Upper lobe of right lung (tissue), 1 donor: ENCODE measurements around the gene TUBB1. TPM values are rescaled to one million over a fixed set of nuclear protein-coding genes. Genes with fewer than 3 reads are reported as not detected.
A peak's percentile ranks its signal among the peaks of the same experiment; 100 is the strongest.

Experiments used
- ATAC-seq: fragments of 200-7000 bp; cut with Tn5 transposase; one replicate; pipeline ENCODE4 v1.9.1; 2020; ENCODE audit warnings: mild to moderate bottlenecking, moderate library complexity
- DNase-seq: peaks from one replicate; pipeline ENCODE4 v3.0.0-alpha.2; 2020
- H3K27ac ChIP-seq: fragments of 200-600 bp; one replicate; pipeline ENCODE4 v1.8.0; 2022
- H3K27me3 ChIP-seq: fragments of 200-600 bp; one replicate; pipeline ENCODE4 v1.8.0; 2022; ENCODE audit warnings: mild to moderate bottlenecking
- H3K36me3 ChIP-seq: fragments of 200-600 bp; one replicate; pipeline ENCODE4 v1.8.0; 2022
- H3K4me1 ChIP-seq: fragments of 200-600 bp; one replicate; pipeline ENCODE4 v1.8.0; 2022
- H3K4me3 ChIP-seq: fragments of 200-600 bp; one replicate; pipeline ENCODE4 v1.8.0; 2022; ENCODE audit warnings: mild to moderate bottlenecking
- H3K9me3 ChIP-seq: fragments of 200-600 bp; one replicate; pipeline ENCODE4 v1.8.0; 2022
- intact Hi-C: fragments of 100-400 bp; cut with DNase I; formaldehyde crosslinking; loops from one replicate; pipeline ENCODE4 v1.11.0; 2022
- total RNA-seq: library from RNA; stranded (reverse); fragmentation: NEBNext Ultra II Directional; extraction: Animal tissue kit (Norgen Biotek cat#: 25700); gene quantifications from one replicate; pipeline ENCODE4 v1.2.1, GENCODE V29; 2021
- TF ChIP-seq, protein P1 (sequence below): fragments of 200-600 bp; IDR thresholded peaks from one replicate; pipeline ENCODE4 v1.8.0; 2022; ENCODE audit warnings: antibody characterized with exemption
- donor health status: DM: no; HTN: yes; CAD: no; lungs with severe emphysema.

Gene TUBB1
- total RNA-seq, 1 donor from 2014 or later, result 3.0 TPM

DNA sequence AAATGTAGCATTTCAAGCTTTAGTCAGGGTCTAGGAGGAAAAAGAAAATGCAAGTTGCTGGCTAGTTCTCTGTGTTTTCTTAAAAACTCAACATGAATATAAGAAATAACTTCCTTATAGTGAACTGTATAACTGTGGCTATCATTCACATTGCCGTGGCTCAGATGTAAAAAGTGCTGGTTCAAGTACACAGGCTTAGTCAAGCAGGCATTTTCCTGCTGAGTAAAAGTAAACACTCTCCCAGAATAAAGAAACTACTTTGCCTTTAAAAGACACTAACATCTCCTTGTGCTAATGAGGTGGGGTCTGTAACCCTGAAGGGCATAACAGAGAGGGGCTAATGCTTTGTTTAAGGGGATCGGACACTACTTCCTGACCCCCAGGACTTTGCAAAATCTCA lies 9.6 kb downstream of the TUBB1 start:
- Histone ChIP-seq H3K4me3 (peak overlapping the region; percentile 11), H3K36me3 (peaks cover 73% of the 10 kb centered on the region)

DNA sequence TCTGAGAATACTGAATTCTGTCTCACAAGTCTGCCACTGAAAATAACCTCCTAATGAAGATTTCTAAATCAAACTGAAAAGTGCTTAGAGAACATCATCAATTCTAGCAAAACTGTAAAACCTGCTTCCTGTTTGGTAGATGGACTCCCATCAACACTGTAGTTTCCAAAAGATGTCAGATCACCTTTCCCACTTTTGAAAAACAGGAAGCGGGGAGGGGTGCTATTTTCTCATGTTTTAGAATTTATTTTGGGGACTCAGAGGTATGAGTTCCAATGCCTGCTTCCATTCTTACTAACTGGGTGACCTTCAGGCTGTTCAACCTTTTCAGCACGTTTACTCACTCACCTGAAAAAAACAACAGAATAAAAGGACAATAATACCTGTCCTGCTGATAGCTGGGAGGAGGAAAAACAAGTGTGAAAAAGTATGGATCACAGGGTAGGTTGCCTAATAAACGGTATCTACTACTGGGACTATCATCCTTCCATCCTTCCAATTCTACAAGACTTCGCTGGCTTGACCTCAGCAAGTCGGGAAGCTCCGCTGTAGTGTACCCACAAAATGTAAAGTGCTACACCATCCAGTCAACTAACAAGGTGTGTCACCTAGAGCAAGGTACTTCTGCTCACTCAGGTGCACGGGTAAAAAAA lies 11.8 kb downstream of the TUBB1 start:
- ATAC-seq, result no peak
- Histone ChIP-seq H3K4me1 (peaks cover 38% of the 10 kb centered on the region), H3K9me3 (no peaks in the 10 kb centered on the region), H3K27me3 (no peaks in the 10 kb centered on the region), H3K4me3 (peak overlapping the region; percentile 91), H3K36me3 (peaks cover 73% of the 10 kb centered on the region), H3K27ac (peak overlapping the region; percentile 91)
- DNase-seq, result no peak
- intact Hi-C loops, result no loop called here
- TF ChIP-seq, protein P1, sequence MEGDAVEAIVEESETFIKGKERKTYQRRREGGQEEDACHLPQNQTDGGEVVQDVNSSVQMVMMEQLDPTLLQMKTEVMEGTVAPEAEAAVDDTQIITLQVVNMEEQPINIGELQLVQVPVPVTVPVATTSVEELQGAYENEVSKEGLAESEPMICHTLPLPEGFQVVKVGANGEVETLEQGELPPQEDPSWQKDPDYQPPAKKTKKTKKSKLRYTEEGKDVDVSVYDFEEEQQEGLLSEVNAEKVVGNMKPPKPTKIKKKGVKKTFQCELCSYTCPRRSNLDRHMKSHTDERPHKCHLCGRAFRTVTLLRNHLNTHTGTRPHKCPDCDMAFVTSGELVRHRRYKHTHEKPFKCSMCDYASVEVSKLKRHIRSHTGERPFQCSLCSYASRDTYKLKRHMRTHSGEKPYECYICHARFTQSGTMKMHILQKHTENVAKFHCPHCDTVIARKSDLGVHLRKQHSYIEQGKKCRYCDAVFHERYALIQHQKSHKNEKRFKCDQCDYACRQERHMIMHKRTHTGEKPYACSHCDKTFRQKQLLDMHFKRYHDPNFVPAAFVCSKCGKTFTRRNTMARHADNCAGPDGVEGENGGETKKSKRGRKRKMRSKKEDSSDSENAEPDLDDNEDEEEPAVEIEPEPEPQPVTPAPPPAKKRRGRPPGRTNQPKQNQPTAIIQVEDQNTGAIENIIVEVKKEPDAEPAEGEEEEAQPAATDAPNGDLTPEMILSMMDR, result no peak

More for the DNA sequence above, 9.6 kb downstream of the TUBB1 start:
- Histone ChIP-seq H3K4me1 (peaks cover 38% of the 10 kb centered on the region), H3K9me3 (no peaks in the 10 kb centered on the region), H3K27ac (no peak overlapping the region), H3K27me3 (no peaks in the 10 kb centered on the region)
- ATAC-seq (no peak), DNase-seq (no peak)
- TF ChIP-seq, protein P1, result no peak
- intact Hi-C loops, result no loop called here

DNA sequence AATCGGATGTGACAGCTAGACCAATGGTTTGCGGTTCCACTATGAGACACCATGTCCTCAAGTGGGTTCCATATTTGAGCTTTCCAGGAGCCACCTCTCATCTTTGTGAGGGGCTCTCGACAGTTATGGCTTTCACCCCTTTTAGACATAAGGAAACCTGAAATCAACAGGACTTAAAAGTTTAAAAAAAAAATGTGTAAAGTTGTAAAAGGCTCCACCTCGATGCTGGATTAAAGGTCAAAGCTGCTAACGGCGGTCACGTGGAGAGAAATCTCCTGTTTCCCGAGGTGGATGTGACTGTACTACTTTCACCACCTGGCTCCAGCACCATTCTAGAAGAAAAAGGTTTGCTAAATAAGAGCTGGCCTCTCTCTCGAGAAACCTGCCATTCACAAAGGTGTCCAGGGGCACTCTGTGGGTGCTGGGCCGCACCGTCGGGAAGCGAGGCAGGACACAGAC lies 12.4 kb downstream of the TUBB1 start:
- DNase-seq, result no peak
- Histone ChIP-seq H3K27me3 (no peaks in the 10 kb centered on the region), H3K4me3 (peak overlapping the region; percentile 91), H3K27ac (peak overlapping the region; percentile 91), H3K4me1 (peaks cover 38% of the 10 kb centered on the region), H3K36me3 (peaks cover 73% of the 10 kb centered on the region), H3K9me3 (no peaks in the 10 kb centered on the region)
- no peak for ATAC-seq
- intact Hi-C loops, result no loop called here
- TF ChIP-seq, protein P1, result no peak

DNA sequence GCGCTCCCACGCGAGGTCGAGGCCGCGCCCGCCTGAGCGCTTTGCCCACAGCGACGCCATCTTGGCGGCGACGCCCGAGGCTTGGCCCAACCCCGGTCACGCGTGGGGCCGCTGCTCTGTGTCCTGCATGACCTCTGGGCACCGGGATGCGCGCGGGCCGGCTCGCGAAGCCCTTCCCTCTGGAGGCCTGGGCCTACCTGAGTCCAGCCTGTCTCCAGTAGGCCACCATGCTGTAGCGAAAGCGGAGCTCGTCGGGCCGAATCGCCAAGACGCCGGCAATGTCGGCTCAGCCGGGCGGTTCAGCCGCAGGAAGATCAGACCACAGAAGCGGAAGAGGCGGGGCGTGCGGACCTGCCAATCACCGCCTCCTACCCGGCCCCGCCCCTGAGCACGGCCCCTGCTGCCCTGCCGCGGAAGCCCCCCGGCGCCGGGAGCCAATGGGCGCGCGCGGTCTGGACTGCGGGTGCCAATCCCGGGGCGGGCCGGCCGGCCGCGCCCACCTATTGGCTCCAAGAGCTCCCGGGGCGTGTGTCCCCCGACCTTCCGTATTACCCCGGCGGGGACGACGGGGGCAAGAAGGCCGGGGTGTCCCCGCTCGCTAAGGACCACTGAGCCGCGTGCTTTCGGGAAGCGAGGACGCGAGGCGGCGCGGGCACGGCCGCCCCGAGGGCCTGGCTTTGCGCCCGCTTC lies 12.9 kb downstream of the TUBB1 start, which contains the start of gene ATP5F1E:
Gene ATP5F1E (minus strand): TSS at position 313 of the 690 bp plus-strand sequence. CDS start 84 bp downstream, at position 229.
- ATAC-seq (peak; percentile 100), DNase-seq (peak; percentile 98)
- intact Hi-C loops, result no loop called here
- H3K9me3 ChIP-seq, result no peaks in the 10 kb centered on the region
- peaks cover 38% of the 10 kb centered on the region for H3K4me1 ChIP-seq
- H3K36me3 ChIP-seq, result peaks cover 73% of the 10 kb centered on the region
- H3K27ac ChIP-seq, result peak within 1 kb of the TSS; percentile 91
- H3K4me3 ChIP-seq, result peak within 1 kb of the TSS; percentile 91
- H3K27me3 ChIP-seq, result no peaks in the 10 kb centered on the region
- TF ChIP-seq, protein P1, result no peak

DNA sequence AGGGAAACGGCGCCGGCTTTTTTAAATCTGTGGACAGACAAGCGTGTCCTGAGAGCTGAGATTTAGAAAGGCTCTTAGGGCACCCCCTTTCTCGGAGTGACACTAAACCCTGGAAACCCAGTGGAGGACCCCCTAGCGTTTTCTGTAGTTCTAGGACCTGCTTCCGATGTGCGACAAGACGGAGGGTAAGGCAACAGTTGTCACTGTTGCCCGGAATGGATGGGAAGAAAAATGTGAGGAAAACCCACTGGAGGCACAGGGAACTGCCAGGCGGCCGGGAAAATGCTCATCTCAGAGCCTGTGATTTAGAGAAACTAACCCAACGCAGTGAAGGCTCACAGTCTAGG lies 13.5 kb downstream of the TUBB1 start:
- intact Hi-C loops, result no loop called here
- Histone ChIP-seq H3K36me3 (peaks cover 73% of the 10 kb centered on the region), H3K27me3 (no peaks in the 10 kb centered on the region), H3K4me3 (peak overlapping the region; percentile 91), H3K4me1 (peaks cover 38% of the 10 kb centered on the region), H3K9me3 (no peaks in the 10 kb centered on the region), H3K27ac (peak overlapping the region; percentile 91)
- no peak for DNase-seq
- no peak for ATAC-seq
- TF ChIP-seq, protein P1, result peak; percentile 20
